SK-N-SH (cell line): ENCODE measurements around the gene SYNPR. TPM values are rescaled to one million over a fixed set of nuclear protein-coding genes. Genes with fewer than 3 reads are reported as not detected.

Source experiments
- CTCF ChIA-PET: fragments of 300-600, 350-600 bp; formaldehyde crosslinking; extraction: SDS; loops from one replicate; lab custom pipeline; 2021; lab: Yijun Ruan, JAX
- POLR2A ChIA-PET: fragments of 350-600 bp; sonication (Branson Sonifier 250); formaldehyde crosslinking; extraction: SDS; loops from one replicate; lab custom pipeline; 2020; ENCODE audit warnings: antibody characterized with exemption, inconsistent platforms; lab: Yijun Ruan, JAX
- DNase-seq: peaks from one replicate; pipeline ENCODE4 v3.0.0; 2012
- H2AFZ ChIP-seq: fragments of 200-600 bp; sonication (generic); 2 replicates; pipeline ENCODE4 v1.8.1; 2016; ENCODE audit warnings: antibody characterized with exemption, mild to moderate bottlenecking, low read depth
- H3F3A ChIP-seq: fragments of 200-600 bp; sonication (generic); replicated peaks from 2 replicates; pipeline ENCODE3; 2016; ENCODE audit warnings: antibody characterized with exemption, mild to moderate bottlenecking; ENCODE audit not compliant: insufficient read depth
- H3K27ac ChIP-seq, 2 experiments: fragments of 200-500 bp in 1 of 2; fragments of 200-600 bp in 1 of 2; sonication (Bioruptor generic) in 1 of 2; sonication (generic), shearing (Covaris generic) in 1 of 2; 2 replicates each; pipeline versions ENCODE4 v1.5.1 to v1.6.1; 2014 to 2016; ENCODE audit warnings: low read depth in 2 of 2, inconsistent platforms in 1 of 2, low read length in 1 of 2, mild to moderate bottlenecking in 1 of 2, mixed read lengths in 1 of 2
- H3K27me3 ChIP-seq: fragments of 200-600 bp; sonication (generic), shearing (Covaris generic); 2 replicates; pipeline ENCODE4 v1.6.1; 2016; ENCODE audit warnings: mixed run types; ENCODE audit not compliant: insufficient read depth
- H3K36me3 ChIP-seq, 2 experiments: fragments of 200-500 bp in 1 of 2; fragments of 200-600 bp in 1 of 2; sonication (Bioruptor generic) in 1 of 2; sonication (generic) in 1 of 2; replicated peaks in 1 of 2; 2 replicates each; pipeline versions ENCODE3 to v1.5.1; 2014 to 2016; ENCODE audit warnings: low read length in 1 of 2, mild to moderate bottlenecking in 1 of 2; ENCODE audit not compliant: insufficient read depth in 2 of 2, control insufficient read depth in 1 of 2
- H3K4me1 ChIP-seq, 2 experiments: fragments of 200-500 bp in 1 of 2; fragments of 200-600 bp in 1 of 2; sonication (Bioruptor generic) in 1 of 2; sonication (generic), shearing (Covaris generic) in 1 of 2; 2 replicates each; pipeline versions ENCODE4 v1.5.1 to v1.6.1; 2014 to 2016; ENCODE audit warnings: low read depth in 1 of 2, low read length in 1 of 2, mixed run types in 1 of 2; ENCODE audit not compliant: insufficient read depth in 2 of 2, control insufficient read depth in 1 of 2
- H3K4me2 ChIP-seq: fragments of 200-600 bp; sonication (generic), shearing (Covaris generic); 2 replicates; pipeline ENCODE4 v1.6.1; 2017; ENCODE audit warnings: mixed run types
- H3K4me3 ChIP-seq, 2 experiments: fragments of 200-500 bp in 1 of 2; fragments of 200-600 bp in 1 of 2; sonication (Bioruptor generic) in 1 of 2; sonication (generic), shearing (Covaris generic) in 1 of 2; 2 replicates each; pipeline versions ENCODE4 v1.5.1 to v1.8.1; 2014 to 2016; ENCODE audit warnings: low read depth in 2 of 2, inconsistent platforms in 1 of 2, low read length in 1 of 2, mild to moderate bottlenecking in 1 of 2, mixed read lengths in 1 of 2, moderate library complexity in 1 of 2
- H3K79me2 ChIP-seq: fragments of 200-600 bp; sonication (generic); 2 replicates; pipeline ENCODE4 v1.8.1; 2017; ENCODE audit warnings: mild to moderate bottlenecking; ENCODE audit not compliant: insufficient read depth
- H3K9ac ChIP-seq: fragments of 200-600 bp; sonication (generic); 2 replicates; pipeline ENCODE4 v1.6.1; 2017; ENCODE audit warnings: mixed run types
- H3K9me2 ChIP-seq: fragments of 200-600 bp; sonication (generic); 2 replicates; pipeline ENCODE4 v1.6.1; 2017; ENCODE audit warnings: mixed run types
- H3K9me3 ChIP-seq: fragments of 200-600 bp; sonication (generic); 2 replicates; pipeline ENCODE4 v1.6.1; 2017; ENCODE audit warnings: mixed run types, mild to moderate bottlenecking, moderate library complexity
- H4K20me1 ChIP-seq: fragments of 200-600 bp; sonication (generic); 2 replicates; pipeline ENCODE4 v1.6.1; 2017; ENCODE audit warnings: mild to moderate bottlenecking, mixed run types; ENCODE audit not compliant: insufficient read depth
- CHD2 ChIP-seq: fragments of 150-350 bp; IDR thresholded peaks from 2 replicates; pipeline ENCODE4 v1.6.1; 2018; ENCODE audit warnings: low read length; ENCODE audit not compliant: partially characterized antibody
- ELF1 ChIP-seq: IDR thresholded peaks from 2 replicates; pipeline ENCODE4 v1.4.0; 2012
- FOXM1 ChIP-seq: IDR thresholded peaks from 2 replicates; pipeline ENCODE4 v1.4.0; 2012; ENCODE audit warnings: low read depth, mild to moderate bottlenecking
- NRF1 ChIP-seq: IDR thresholded peaks from 2 replicates; pipeline ENCODE4 v1.6.1; 2012; ENCODE audit warnings: low read depth, mild to moderate bottlenecking, low read length
- PBX3 ChIP-seq: IDR thresholded peaks from 2 replicates; pipeline ENCODE4; 2012
- RCOR1 ChIP-seq: fragments of 150-350 bp; IDR thresholded peaks from 2 replicates; pipeline ENCODE4 v1.6.1; 2017; ENCODE audit warnings: antibody characterized with exemption, low read length
- RFX5 ChIP-seq: IDR thresholded peaks from 2 replicates; pipeline ENCODE4 v1.6.1; 2012; ENCODE audit warnings: mild to moderate bottlenecking, improper control_type of control experiment, low read length
- SMC3 ChIP-seq: IDR thresholded peaks from 2 replicates; pipeline ENCODE4 v1.6.1; 2012; ENCODE audit warnings: low read depth, low read length, improper control_type of control experiment
- TCF12 ChIP-seq: IDR thresholded peaks from 2 replicates; pipeline ENCODE4 v1.4.0; 2012
- TEAD4 ChIP-seq: IDR thresholded peaks from 2 replicates; pipeline ENCODE4 v1.4.0; 2012; ENCODE audit warnings: mild to moderate bottlenecking, borderline replicate concordance; ENCODE audit not compliant: insufficient read depth
- WGBS: methylation state at CpG from one replicate; pipeline ENCODE4 v1.1.6; 2017; ENCODE audit warnings: low lambda C conversion rate; 5-methylcytosine and 5-hydroxymethylcytosine counted together
- polyA plus RNA-seq, 3 experiments: library from polyadenylated mRNA; depleted of rRNA; stranded (reverse); fragments of >200 nt; gene quantifications; 2 replicates each; pipeline ENCODE4 v1.2.3, GENCODE V29; 2012
- TF ChIP-seq, protein P1 (sequence below): IDR thresholded peaks from 2 replicates; pipeline ENCODE4 v1.4.0; 2012; ENCODE audit warnings: low read depth, borderline replicate concordance

The SYNPR gene
- polyA plus RNA-seq, 1 of the 3 experiments (the other 2 are of a cell fraction), result not detected

GRCh38 chr3:63597019-63597418, 318.9 kb downstream of the SYNPR start:
- DNase-seq, result no peak
- H3K36me3 ChIP-seq, result no peaks in the 10 kb centered on the region
- no peak overlapping the region for H2AFZ ChIP-seq
- no peaks in the 10 kb centered on the region for H3K79me2 ChIP-seq
- H3K9ac ChIP-seq, result no peak overlapping the region
- H3K27ac ChIP-seq, result no peak overlapping the region
- no peaks in the 10 kb centered on the region for H3K4me1 ChIP-seq
- no peaks in the 10 kb centered on the region for H3F3A ChIP-seq
- TF ChIP-seq PBX3, result no peak
- TF ChIP-seq NRF1, result no peak
- no peak for TF ChIP-seq FOXM1
- no peak for TF ChIP-seq TEAD4
- TF ChIP-seq CHD2, result no peak
- WGBS, result 67% methylated on average over 2 of the region's 2 CpGs
- no peaks in the 10 kb centered on the region for H3K9me2 ChIP-seq
- H3K27me3 ChIP-seq, result no peaks in the 10 kb centered on the region; the same call in 1 of the 2 replicates
- ChIA-PET POLR2A (no interaction called here), CTCF (no interaction called here)
- no peak overlapping the region for H3K4me3 ChIP-seq
- no peaks in the 10 kb centered on the region for H3K9me3 ChIP-seq
- no peak overlapping the region for H3K4me2 ChIP-seq
- no peaks in the 10 kb centered on the region for H4K20me1 ChIP-seq

- Histone ChIP-seq H3K4me1 (no peaks in the 10 kb centered on the region), H4K20me1 (no peaks in the 10 kb centered on the region), H3F3A (no peaks in the 10 kb centered on the region), H3K4me2 (no peak overlapping the region), H3K79me2 (no peaks in the 10 kb centered on the region), H3K4me3 (no peak overlapping the region), H3K9me3 (no peaks in the 10 kb centered on the region), H2AFZ (no peak overlapping the region), H3K9me2 (no peaks in the 10 kb centered on the region), H3K9ac (no peak overlapping the region), H3K27ac (no peak overlapping the region), H3K36me3 (no peaks in the 10 kb centered on the region), H3K27me3 (no peaks in the 10 kb centered on the region)
- 27% methylated on average over 3 of the region's 3 CpGs for WGBS
- ChIA-PET POLR2A (no interaction called here), CTCF (interaction anchor here (0.7 kb wide), 1 partner anchor 354 kb away, joined by 3 read pairs; no protein-coding TSS in a partner anchor)
- DNase-seq, result no peak
- TF ChIP-seq SMC3 (no peak), TCF12 (no peak), CHD2 (no peak), ELF1 (no peak), RFX5 (no peak), RCOR1 (no peak)
- TF ChIP-seq, protein P1, sequence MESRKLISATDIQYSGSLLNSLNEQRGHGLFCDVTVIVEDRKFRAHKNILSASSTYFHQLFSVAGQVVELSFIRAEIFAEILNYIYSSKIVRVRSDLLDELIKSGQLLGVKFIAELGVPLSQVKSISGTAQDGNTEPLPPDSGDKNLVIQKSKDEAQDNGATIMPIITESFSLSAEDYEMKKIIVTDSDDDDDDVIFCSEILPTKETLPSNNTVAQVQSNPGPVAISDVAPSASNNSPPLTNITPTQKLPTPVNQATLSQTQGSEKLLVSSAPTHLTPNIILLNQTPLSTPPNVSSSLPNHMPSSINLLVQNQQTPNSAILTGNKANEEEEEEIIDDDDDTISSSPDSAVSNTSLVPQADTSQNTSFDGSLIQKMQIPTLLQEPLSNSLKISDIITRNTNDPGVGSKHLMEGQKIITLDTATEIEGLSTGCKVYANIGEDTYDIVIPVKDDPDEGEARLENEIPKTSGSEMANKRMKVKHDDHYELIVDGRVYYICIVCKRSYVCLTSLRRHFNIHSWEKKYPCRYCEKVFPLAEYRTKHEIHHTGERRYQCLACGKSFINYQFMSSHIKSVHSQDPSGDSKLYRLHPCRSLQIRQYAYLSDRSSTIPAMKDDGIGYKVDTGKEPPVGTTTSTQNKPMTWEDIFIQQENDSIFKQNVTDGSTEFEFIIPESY, result no peak
Observed at GRCh38 chr3:63607716-63608115, 329.6 kb downstream of the SYNPR start.
